Liver (tissue), 9 donors: ENCODE results near the gene PHB1. TPM values are rescaled to one million over a fixed set of nuclear protein-coding genes. Genes with fewer than 3 reads are reported as not detected.

Experiments used
- DNase-seq: peaks from one replicate; pipeline ENCODE4 v3.0.0-alpha.2; 2017; ENCODE audit warnings: low spot score
- H3K27ac ChIP-seq, 2 donors: one replicate each; pipeline ENCODE4 v1.7.0; 2013; ENCODE audit warnings: inconsistent platforms in 2 of 2, low read length in 2 of 2, control low read depth in 1 of 2, low read depth in 1 of 2, mild to moderate bottlenecking in 1 of 2
- H3K27me3 ChIP-seq, 4 donors: one replicate each; pipeline versions ENCODE4 v1.6.1 to v1.7.0; 2013; ENCODE audit warnings: low read length in 3 of 4, inconsistent platforms in 1 of 4, mild to moderate bottlenecking in 1 of 4, moderate library complexity in 1 of 4; ENCODE audit not compliant: control insufficient read depth in 4 of 4, insufficient read depth in 4 of 4
- H3K36me3 ChIP-seq, 4 donors: one replicate each; pipeline versions ENCODE4 v1.6.1 to v1.7.0; 2013; ENCODE audit warnings: low read length in 3 of 4, mild to moderate bottlenecking in 3 of 4, low read depth in 1 of 4, moderate library complexity in 1 of 4; ENCODE audit not compliant: control insufficient read depth in 4 of 4, insufficient read depth in 3 of 4
- H3K4me1 ChIP-seq, 4 donors: one replicate each; pipeline versions ENCODE4 v1.6.1 to v1.7.0; 2013; ENCODE audit warnings: low read length in 3 of 4, mild to moderate bottlenecking in 3 of 4, moderate library complexity in 1 of 4; ENCODE audit not compliant: control insufficient read depth in 4 of 4, insufficient read depth in 4 of 4
- H3K4me3 ChIP-seq, 3 donors: one replicate each; pipeline versions ENCODE4 v1.6.1 to v1.7.0; 2013; ENCODE audit warnings: low read length in 3 of 3, control low read depth in 1 of 3, low read depth in 1 of 3, mild to moderate bottlenecking in 1 of 3
- H3K9ac ChIP-seq, 2 donors: one replicate each; pipeline ENCODE4 v1.7.0; 2013; ENCODE audit warnings: low read length in 2 of 2, mild to moderate bottlenecking in 2 of 2, moderate library complexity in 2 of 2, control low read depth in 1 of 2, low read depth in 1 of 2
- H3K9me3 ChIP-seq, 4 donors: one replicate each; pipeline versions ENCODE4 v1.6.1 to v1.7.0; 2013; ENCODE audit warnings: low read length in 3 of 4; ENCODE audit not compliant: control insufficient read depth in 4 of 4
- ATF3 ChIP-seq: IDR thresholded peaks from 2 replicates; pipeline ENCODE4 v1.6.1; 2016; ENCODE audit warnings: antibody characterized with exemption
- EGR1 ChIP-seq, 2 donors: IDR thresholded peaks; 2 replicates each; pipeline ENCODE4 v1.6.1; 2016 to 2018; ENCODE audit warnings: antibody characterized with exemption in 2 of 2, low read depth in 2 of 2
- FOXA1 ChIP-seq: IDR thresholded peaks from 2 replicates; pipeline ENCODE4 v1.6.1; 2016; ENCODE audit warnings: antibody characterized with exemption
- FOXA2 ChIP-seq: IDR thresholded peaks from 2 replicates; pipeline ENCODE4 v1.6.1; 2016; ENCODE audit warnings: antibody characterized with exemption
- GABPA ChIP-seq, 2 donors: IDR thresholded peaks in 1 of 2; conservative IDR thresholded peaks in 1 of 2; 2 replicates each; pipeline ENCODE4 v1.6.1; 2016; ENCODE audit warnings: antibody characterized with exemption in 2 of 2, mild to moderate bottlenecking in 1 of 2, moderate library complexity in 1 of 2
- HNF4A ChIP-seq, 2 donors: conservative IDR thresholded peaks; 2 replicates each; pipeline ENCODE4 v1.6.1; 2016; ENCODE audit warnings: antibody characterized with exemption in 2 of 2, mild to moderate bottlenecking in 2 of 2
- HNF4G ChIP-seq: IDR thresholded peaks from 2 replicates; pipeline ENCODE4 v1.6.1; 2016; ENCODE audit warnings: antibody characterized with exemption
- JUND ChIP-seq, 2 donors: IDR thresholded peaks; 2 replicates each; pipeline ENCODE4 v1.6.1; 2016; ENCODE audit warnings: antibody characterized with exemption in 2 of 2
- MAX ChIP-seq: IDR thresholded peaks from 2 replicates; pipeline ENCODE4 v1.6.1; 2016; ENCODE audit warnings: antibody characterized with exemption
- NR2F2 ChIP-seq: IDR thresholded peaks from 2 replicates; pipeline ENCODE4 v1.6.1; 2016; ENCODE audit warnings: antibody characterized with exemption
- RAD21 ChIP-seq, 2 donors: IDR thresholded peaks; 2 replicates each; pipeline ENCODE4 v1.6.1; 2016; ENCODE audit warnings: antibody characterized with exemption in 2 of 2, mild to moderate bottlenecking in 2 of 2
- REST ChIP-seq: IDR thresholded peaks from 2 replicates; pipeline ENCODE4 v1.6.1; 2016; ENCODE audit warnings: antibody characterized with exemption, mild to moderate bottlenecking
- RXRA ChIP-seq, 2 donors: IDR thresholded peaks; 2 replicates each; pipeline ENCODE4 v1.6.1; 2017 to 2018; ENCODE audit warnings: antibody characterized with exemption in 2 of 2, mild to moderate bottlenecking in 1 of 2
- SP1 ChIP-seq: IDR thresholded peaks from 2 replicates; pipeline ENCODE4 v1.6.1; 2018; ENCODE audit warnings: antibody characterized with exemption, mild to moderate bottlenecking
- TAF1 ChIP-seq: conservative IDR thresholded peaks from 2 replicates; pipeline ENCODE4 v1.6.1; 2016; ENCODE audit warnings: antibody characterized with exemption, mild to moderate bottlenecking
- YY1 ChIP-seq: IDR thresholded peaks from 2 replicates; pipeline ENCODE4 v1.6.1; 2016; ENCODE audit warnings: antibody characterized with exemption, mild to moderate bottlenecking
- WGBS: extraction: QIAGEN DNeasy Blood & Tissue Kit; methylation state at CpG from one replicate; pipeline ENCODE4 v1.1.7; 2013; 5-methylcytosine and 5-hydroxymethylcytosine counted together
- polyA plus RNA-seq, 2 donors: library from polyadenylated mRNA; stranded (reverse) in 1 of 2; unstranded in 1 of 2; fragments of 200-250 nt in 1 of 2; fragments of >200 nt in 1 of 2; fragmentation: Nextera tagmentation in 1 of 2; extraction: Ambion mirVana in 1 of 2; gene quantifications; one replicate each; pipeline versions ENCODE4 v1.2.1 to v1.2.3, GENCODE V29; 2013 to 2015
- total RNA-seq, 2 donors: library from RNA; depleted of rRNA; stranded (reverse); fragments of >200 nt; gene quantifications; one replicate each; pipeline ENCODE4 v1.2.3, GENCODE V29; 2014
- TF ChIP-seq, protein P1 (sequence below): fragments of 150-350 bp; IDR thresholded peaks from 2 replicates; pipeline ENCODE4 v1.5.1; 2017; ENCODE audit warnings: improper control_type of control experiment, low read depth, low read length; ENCODE audit not compliant: missing input control
- donor health status: healthy.
- donor health status: healthy.
- donor health status: healthy.
- donor health status: healthy.
- donor health status: healthy.

PHB1 gene
- total and polyA plus RNA-seq, 4 donors = 52.5 to 149 (median 98.5) TPM

- TF ChIP-seq GABPA (IDR thresholded peaks at IDR 0.05 in 1 of 2, conservative IDR thresholded peaks at IDR 0.05 in 1 of 2) (no peak), ATF3 (no peak), NR2F2 (no peak), RAD21 (IDR thresholded peaks at IDR 0.05) (no peak), MAX (no peak)
- TF ChIP-seq, protein P1, sequence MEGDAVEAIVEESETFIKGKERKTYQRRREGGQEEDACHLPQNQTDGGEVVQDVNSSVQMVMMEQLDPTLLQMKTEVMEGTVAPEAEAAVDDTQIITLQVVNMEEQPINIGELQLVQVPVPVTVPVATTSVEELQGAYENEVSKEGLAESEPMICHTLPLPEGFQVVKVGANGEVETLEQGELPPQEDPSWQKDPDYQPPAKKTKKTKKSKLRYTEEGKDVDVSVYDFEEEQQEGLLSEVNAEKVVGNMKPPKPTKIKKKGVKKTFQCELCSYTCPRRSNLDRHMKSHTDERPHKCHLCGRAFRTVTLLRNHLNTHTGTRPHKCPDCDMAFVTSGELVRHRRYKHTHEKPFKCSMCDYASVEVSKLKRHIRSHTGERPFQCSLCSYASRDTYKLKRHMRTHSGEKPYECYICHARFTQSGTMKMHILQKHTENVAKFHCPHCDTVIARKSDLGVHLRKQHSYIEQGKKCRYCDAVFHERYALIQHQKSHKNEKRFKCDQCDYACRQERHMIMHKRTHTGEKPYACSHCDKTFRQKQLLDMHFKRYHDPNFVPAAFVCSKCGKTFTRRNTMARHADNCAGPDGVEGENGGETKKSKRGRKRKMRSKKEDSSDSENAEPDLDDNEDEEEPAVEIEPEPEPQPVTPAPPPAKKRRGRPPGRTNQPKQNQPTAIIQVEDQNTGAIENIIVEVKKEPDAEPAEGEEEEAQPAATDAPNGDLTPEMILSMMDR = no peak
Observed at GRCh38 chr17:49364119-49364518, 50.6 kb downstream of the PHB1 start (continued).

- TF ChIP-seq EGR1 (IDR thresholded peaks at IDR 0.05; ENCODE audit: low read depth in 2 of 2) (no peak), GABPA (IDR thresholded peaks at IDR 0.05 in 1 of 2, conservative IDR thresholded peaks at IDR 0.05 in 1 of 2) (no peak), HNF4A (conservative IDR thresholded peaks at IDR 0.05) (no peak), SP1 (no peak), FOXA2 (no peak), RAD21 (IDR thresholded peaks at IDR 0.05) (no peak), NR2F2 (no peak), TAF1 (no peak), HNF4G (no peak)
- TF ChIP-seq, protein P1 = no peak
- peaks cover 1 to 37% (median 28%) of the 10 kb centered on the region in 4 donors for H3K4me1 ChIP-seq
- H3K9ac ChIP-seq = no peak overlapping the region
- no peaks in the 10 kb centered on the region for H3K36me3 ChIP-seq
- no peak for DNase-seq
- WGBS = 98% methylated on average over 4 of the region's 4 CpGs
- H3K27me3 ChIP-seq = no peaks in the 10 kb centered on the region
- H3K4me3 ChIP-seq = no peak overlapping the region
- no peak overlapping the region for H3K27ac ChIP-seq
- H3K9me3 ChIP-seq = no peaks in the 10 kb centered on the region
Observed at GRCh38 chr17:49363251-49363650, 51.4 kb downstream of the PHB1 start.

DNA sequence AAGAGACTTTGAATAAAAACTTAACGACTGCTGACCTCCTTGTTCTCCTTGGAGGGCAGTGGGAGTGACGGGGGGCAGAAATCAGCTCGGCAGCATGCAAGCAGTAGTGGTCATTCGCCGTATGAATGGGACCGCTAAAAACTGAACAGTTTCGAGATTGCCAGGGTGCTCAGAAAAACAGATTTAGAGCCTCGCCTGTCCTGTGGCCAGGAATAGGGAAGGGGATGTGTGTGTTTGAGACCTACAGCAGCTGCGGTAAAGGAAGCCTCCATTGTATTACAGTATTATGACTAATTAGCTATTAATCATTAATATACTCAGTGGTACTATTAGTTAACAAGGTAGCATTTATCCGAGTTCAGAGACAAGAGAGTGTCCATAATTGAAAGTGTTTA is 52.0 kb downstream of the PHB1 start:
- Histone ChIP-seq H3K27me3 (no peaks in the 10 kb centered on the region), H3K36me3 (no peaks in the 10 kb centered on the region), H3K9ac (peak overlapping the region in 1 of 2 donors; percentile 40), H3K9me3 (no peaks in the 10 kb centered on the region), H3K27ac (peak overlapping the region; percentile 69 to 88), H3K4me3 (peak overlapping the region; percentile 49 to 87 (median 64)), H3K4me1 (peaks cover 4 to 42% (median 33%) of the 10 kb centered on the region in 4 donors)
- WGBS = 21% methylated on average over 10 of the region's 10 CpGs
- TF ChIP-seq YY1 = no peak
- no peak for TF ChIP-seq FOXA1
- no peak for TF ChIP-seq TAF1
- no peak for TF ChIP-seq HNF4A (conservative IDR thresholded peaks at IDR 0.05)
- no peak for TF ChIP-seq FOXA2
- no peak for TF ChIP-seq JUND (IDR thresholded peaks at IDR 0.05)
- no peak for TF ChIP-seq ATF3
- no peak for TF ChIP-seq GABPA (IDR thresholded peaks at IDR 0.05 in 1 of 2, conservative IDR thresholded peaks at IDR 0.05 in 1 of 2)
- TF ChIP-seq RXRA (IDR thresholded peaks at IDR 0.05) = no peak
- TF ChIP-seq, protein P1 = no peak
- TF ChIP-seq MAX = no peak
- no peak for TF ChIP-seq REST
- TF ChIP-seq RAD21 (IDR thresholded peaks at IDR 0.05) = no peak
- TF ChIP-seq NR2F2 = no peak
- TF ChIP-seq EGR1 (IDR thresholded peaks at IDR 0.05; ENCODE audit: low read depth in 2 of 2) = no peak
- no peak for DNase-seq
